Measurements from ENCODE around the gene ENDOV.

DNA sequence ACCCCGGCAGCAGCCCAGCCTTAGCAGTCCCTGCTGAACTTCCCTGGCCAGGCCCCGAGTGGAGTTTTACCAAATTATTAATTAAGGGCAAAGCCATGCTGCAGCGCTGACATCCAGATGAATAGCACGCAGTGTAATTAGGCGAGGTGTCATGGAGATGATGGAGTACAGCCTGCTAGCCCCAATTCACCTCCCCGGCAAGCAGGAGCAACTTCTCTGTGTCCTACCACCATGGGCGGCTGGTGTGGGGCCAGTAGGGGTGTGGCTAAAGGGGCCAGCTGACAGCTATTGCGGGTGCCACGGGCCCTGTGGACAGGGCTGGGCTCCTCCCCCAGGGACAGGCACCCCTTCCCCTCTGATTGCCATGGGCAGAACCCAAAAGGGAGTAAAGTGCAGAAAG, 24.5 kb downstream of the ENDOV start:
- TF ChIP-seq, protein P1, sequence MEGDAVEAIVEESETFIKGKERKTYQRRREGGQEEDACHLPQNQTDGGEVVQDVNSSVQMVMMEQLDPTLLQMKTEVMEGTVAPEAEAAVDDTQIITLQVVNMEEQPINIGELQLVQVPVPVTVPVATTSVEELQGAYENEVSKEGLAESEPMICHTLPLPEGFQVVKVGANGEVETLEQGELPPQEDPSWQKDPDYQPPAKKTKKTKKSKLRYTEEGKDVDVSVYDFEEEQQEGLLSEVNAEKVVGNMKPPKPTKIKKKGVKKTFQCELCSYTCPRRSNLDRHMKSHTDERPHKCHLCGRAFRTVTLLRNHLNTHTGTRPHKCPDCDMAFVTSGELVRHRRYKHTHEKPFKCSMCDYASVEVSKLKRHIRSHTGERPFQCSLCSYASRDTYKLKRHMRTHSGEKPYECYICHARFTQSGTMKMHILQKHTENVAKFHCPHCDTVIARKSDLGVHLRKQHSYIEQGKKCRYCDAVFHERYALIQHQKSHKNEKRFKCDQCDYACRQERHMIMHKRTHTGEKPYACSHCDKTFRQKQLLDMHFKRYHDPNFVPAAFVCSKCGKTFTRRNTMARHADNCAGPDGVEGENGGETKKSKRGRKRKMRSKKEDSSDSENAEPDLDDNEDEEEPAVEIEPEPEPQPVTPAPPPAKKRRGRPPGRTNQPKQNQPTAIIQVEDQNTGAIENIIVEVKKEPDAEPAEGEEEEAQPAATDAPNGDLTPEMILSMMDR (IDR thresholded peaks at IDR 0.05; ENCODE audit: low read depth, low read length): no peak
- TF ChIP-seq EZH2phosphoT487 (IDR thresholded peaks at IDR 0.05; ENCODE audit: low read depth): no peak

All from OCI-LY3 (cell line).